ENCODE measurements around the gene ZNF682.
A peak's percentile ranks its signal among the peaks of the same experiment; 100 is the strongest.
"Not testable (repeated sequence)": the region's sequence is repeated elsewhere in the genome, so short reads cannot be mapped to it uniquely, and the experiment has no call there.

ZNF682 gene

DNA sequence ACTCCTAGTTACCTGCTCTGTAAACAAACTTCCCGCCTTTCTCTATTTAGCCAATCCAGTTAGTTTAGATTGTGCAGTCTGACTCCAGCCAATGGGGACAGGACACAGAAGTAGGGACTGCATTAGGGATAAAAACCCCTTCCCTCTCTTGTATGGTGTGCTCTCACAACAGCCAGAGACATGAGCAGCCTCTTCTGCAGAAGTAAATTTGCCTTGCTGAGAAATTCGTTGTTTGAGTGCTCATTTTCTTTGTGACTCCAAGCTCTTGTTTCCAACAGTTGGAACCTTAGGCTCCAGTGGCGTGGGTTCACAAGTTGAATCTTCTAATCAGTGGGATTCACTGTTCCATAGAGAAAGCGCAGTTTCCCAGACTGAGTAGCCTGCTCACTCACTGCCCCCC lies 72.4 kb downstream of the ZNF682 start:
- DNase-seq, result peak; percentile 26

DNA sequence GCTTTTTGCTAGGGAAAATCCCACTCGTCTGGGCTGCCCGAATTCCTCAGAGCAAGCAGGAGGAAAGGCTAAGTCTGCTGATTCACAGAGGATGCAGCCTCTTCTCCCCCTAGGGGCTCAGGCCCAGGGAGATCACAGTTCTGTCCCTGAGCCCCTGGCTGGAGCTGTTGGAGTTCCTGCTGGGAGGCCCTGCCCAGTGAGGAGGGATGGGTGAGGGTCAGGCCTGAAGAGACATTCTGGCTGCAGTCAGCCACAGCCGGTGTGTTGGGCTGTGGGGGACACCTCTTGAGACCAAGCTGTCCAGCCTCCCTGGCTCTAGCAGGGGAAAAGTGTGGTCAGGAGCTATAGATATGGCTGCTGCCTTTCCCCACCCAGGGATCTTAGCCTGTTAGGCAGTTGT lies 73.2 kb downstream of the ZNF682 start:
- DNase-seq, result not testable (repeated sequence)

DNA sequence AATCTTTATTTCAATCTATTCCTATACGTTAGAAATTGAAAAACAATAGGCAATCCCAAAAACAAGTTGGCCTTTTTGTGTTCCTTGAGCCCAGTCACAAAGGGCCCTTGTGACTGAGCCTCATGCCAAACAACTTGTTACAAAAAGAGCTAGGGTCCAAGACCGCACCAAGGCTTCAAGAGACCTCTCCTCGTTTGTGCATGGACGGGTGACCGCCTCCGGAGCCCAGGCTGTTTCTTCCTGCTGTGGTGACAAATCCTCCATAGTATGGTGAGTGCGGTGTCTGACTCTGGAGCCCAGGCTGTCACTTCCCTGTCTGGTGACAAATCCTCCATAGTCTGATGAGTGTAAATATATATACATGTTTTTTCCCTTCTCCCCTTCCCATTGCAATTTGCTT lies 74.9 kb downstream of the ZNF682 start:
- no peak for DNase-seq

DNA sequence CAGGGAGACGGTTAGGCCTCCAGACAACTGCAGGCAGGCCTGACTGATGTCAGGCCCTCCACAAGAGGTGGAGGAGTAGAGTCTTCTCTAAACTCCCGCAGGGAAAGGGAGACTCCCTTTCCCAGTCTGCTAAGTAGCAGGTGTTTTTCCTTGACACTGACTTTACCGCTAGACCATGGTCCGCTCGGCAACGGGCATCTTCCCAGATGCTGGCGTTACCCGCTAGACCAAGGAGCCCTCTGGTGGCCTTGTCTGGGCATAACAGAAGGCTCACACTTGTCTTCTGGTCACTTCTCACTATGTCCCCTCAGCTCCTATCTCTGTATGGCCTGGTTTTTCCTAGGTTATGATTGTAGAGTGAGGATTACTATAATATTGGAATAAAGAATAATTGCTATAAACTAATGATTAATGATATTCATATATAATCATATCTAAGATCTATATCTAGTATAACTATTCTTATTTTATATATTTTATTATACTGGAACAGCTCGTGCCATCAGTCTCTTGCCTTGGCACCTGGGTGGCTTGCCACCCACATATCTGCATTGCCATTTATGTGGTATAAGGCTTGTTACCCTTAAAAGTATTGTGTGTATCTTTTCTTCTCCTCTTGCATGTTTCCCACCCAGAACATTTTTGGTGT lies 80.0 kb downstream of the ZNF682 start:
- DNase-seq, result peak; percentile 79

DNA sequence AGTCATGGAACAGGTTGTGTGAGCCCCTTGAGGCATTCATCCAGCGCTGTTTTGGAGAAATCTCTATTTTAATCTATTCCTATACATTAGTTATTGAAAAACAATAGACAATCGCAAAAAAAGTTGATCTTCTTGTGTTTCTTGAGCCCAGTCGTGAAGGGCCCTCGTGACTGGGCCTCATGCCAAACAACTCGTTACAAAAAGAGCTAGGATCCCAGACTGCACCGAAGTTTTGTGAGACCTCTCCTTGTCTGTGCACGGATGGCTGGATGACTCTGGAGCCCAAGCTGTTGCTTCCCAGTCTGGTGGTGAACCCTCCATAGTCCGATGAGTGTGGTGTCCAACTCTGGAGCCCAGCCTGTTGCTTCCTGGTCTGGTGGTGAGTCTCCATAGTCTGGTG lies 81.5 kb downstream of the ZNF682 start:
- DNase-seq, result not testable (repeated sequence)

DNA sequence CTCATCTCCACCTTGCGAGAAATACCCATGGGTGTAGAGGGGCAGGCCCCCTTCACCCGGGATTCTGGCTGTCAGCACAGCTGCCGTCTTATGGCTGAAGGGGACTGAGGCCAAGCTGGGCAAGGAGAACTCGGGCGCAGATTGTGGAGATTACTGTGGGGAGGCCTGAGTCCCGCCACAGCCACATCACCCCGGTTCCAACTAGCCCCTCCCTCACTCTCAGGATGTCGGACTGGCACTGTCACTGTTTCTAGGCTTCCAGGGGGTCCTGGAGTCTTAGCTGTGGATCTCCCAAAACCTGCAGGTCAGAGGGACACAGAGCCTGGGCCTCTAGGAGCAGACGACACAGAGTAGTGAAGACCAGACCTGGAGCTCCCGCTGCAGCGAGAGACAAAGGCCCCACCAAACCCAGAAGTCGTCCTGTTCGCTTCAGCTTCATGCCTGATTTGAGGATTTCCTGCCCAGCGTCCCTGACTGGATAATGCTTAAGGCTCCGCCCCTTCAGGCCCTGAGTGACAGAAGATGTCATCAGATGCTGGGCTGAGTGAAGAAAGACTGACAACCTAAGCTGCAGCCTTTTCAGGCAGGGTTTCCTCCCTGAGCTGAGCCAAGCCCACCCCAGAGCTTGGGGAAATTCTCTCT lies 82.8 kb downstream of the ZNF682 start:
- peak; percentile 4 for DNase-seq

DNA sequence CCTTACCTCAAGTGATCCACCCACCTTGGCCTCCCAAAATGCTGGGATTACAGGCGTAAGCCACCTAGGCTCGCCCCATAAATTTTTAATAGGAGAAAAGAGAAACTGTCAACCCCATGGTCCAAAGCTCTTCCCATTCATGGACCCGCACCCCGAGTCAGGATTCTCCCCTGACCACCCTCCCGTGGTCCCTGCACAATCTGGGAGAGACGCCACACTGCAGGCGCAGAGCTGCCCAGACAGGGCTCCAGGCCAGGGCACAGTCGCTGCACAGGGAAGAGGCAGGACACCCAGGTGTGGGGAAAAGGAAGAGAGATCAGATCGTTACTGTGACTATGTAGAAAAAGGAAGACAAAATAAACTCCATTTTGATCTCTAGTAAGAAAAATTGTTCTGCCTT lies 84.1 kb downstream of the ZNF682 start:
- DNase-seq, result no peak

Measured in DMS53 (cell line).